H1 (cell line): ENCODE data around the gene GRK5. TPM values are rescaled to one million over a fixed set of nuclear protein-coding genes. Genes with fewer than 3 reads are reported as not detected.

Source experiments
- CTCF ChIA-PET: fragments of 300-600 bp; sonication (Branson Sonifier 250); formaldehyde crosslinking; loops from one replicate; lab custom pipeline; 2021; ENCODE audit not compliant: partially characterized antibody; lab: Charles Lee
- POLR2A ChIA-PET: fragments of 300-600 bp; sonication (Branson Sonifier 250); formaldehyde crosslinking; loops from one replicate; lab custom pipeline; 2021; ENCODE audit warnings: inconsistent platforms; ENCODE audit not compliant: partially characterized antibody; lab: Charles Lee
- DNase-seq, 2 experiments: peaks; one replicate each; pipeline versions ENCODE4 v3.0.0 to v3.0.0-alpha.2; 2010 to 2022; ENCODE audit warnings: low spot score in 2 of 2, low read depth in 1 of 2, mixed read lengths in 1 of 2
- FAIRE-seq: peaks from 2 replicates; lab custom pipeline; 2011; peaks lifted over from hg19 to GRCh38; lab: Jason Lieb, UNC
- H2AFZ ChIP-seq: 2 replicates; pipeline ENCODE4 v1.8.1; 2012; ENCODE audit warnings: low read length, inconsistent platforms
- H2AK5ac ChIP-seq: 2 replicates; pipeline ENCODE4 v1.6.1; 2013; ENCODE audit warnings: low read depth, low read length
- H2BK120ac ChIP-seq: replicated peaks from 2 replicates; pipeline ENCODE3; 2013; ENCODE audit warnings: low read depth, low read length, inconsistent platforms
- H2BK12ac ChIP-seq: 2 replicates; pipeline ENCODE4 v1.6.1; 2013; ENCODE audit warnings: low read depth, low read length
- H2BK15ac ChIP-seq: 2 replicates; pipeline ENCODE4 v1.6.1; 2013; ENCODE audit warnings: low read length
- H2BK20ac ChIP-seq: 2 replicates; pipeline ENCODE4 v1.6.1; 2013; ENCODE audit warnings: low read length
- H2BK5ac ChIP-seq: 2 replicates; pipeline ENCODE4 v1.6.1; 2013; ENCODE audit warnings: low read depth, low read length
- H3K14ac ChIP-seq: 2 replicates; pipeline ENCODE4 v1.6.1; 2013; ENCODE audit warnings: inconsistent platforms; ENCODE audit not compliant: insufficient read length
- H3K18ac ChIP-seq: 2 replicates; pipeline ENCODE4 v1.6.1; 2013; ENCODE audit warnings: low read length; ENCODE audit errors: extremely low read depth
- H3K23ac ChIP-seq: 2 replicates; pipeline ENCODE4 v1.6.1; 2013; ENCODE audit warnings: inconsistent platforms; ENCODE audit not compliant: insufficient read length
- H3K23me2 ChIP-seq: 2 replicates; pipeline ENCODE4 v1.6.1; 2013; ENCODE audit warnings: low read depth, low read length
- H3K27ac ChIP-seq: 2 replicates; pipeline ENCODE4 v1.6.1; 2011; ENCODE audit warnings: low read depth, low read length, inconsistent platforms
- H3K27me3 ChIP-seq, 4 experiments: replicated peaks in 1 of 4; 1 replicate in 1 of 4; 2 replicates in 3 of 4; pipeline versions ENCODE4 v1.6.1 to v1.8.1; 2011 to 2013; ENCODE audit warnings: low read length in 3 of 4, mild to moderate bottlenecking in 3 of 4, inconsistent platforms in 2 of 4, mixed read lengths in 2 of 4, moderate library complexity in 1 of 4; ENCODE audit not compliant: control insufficient read depth in 3 of 4, insufficient read depth in 3 of 4; ENCODE audit errors: extremely low read depth in 1 of 4
- H3K36me3 ChIP-seq, 4 experiments: 2 replicates each; pipeline versions ENCODE4 v1.6.1 to v1.8.1; 2011 to 2013; ENCODE audit warnings: mild to moderate bottlenecking in 4 of 4, low read length in 3 of 4, moderate library complexity in 2 of 4, control low read depth in 1 of 4, inconsistent platforms in 1 of 4; ENCODE audit not compliant: insufficient read depth in 4 of 4, control insufficient read depth in 2 of 4
- H3K4ac ChIP-seq: replicated peaks from 2 replicates; pipeline ENCODE3; 2013; ENCODE audit warnings: low read length, low read depth, mixed read lengths, inconsistent platforms; ENCODE audit not compliant: insufficient read length
- H3K4me1 ChIP-seq, 4 experiments: replicated peaks in 1 of 4; 1 replicate in 1 of 4; 2 replicates in 3 of 4; pipeline versions ENCODE4 v1.6.1 to v1.8.1; 2011 to 2013; ENCODE audit warnings: low read length in 3 of 4, inconsistent platforms in 2 of 4, mixed read lengths in 1 of 4; ENCODE audit not compliant: insufficient read depth in 4 of 4, control insufficient read depth in 3 of 4
- H3K4me2 ChIP-seq, 2 experiments: 2 replicates each; pipeline versions ENCODE4 v1.6.1 to v1.8.1; 2011 to 2013; ENCODE audit warnings: low read depth in 2 of 2, low read length in 2 of 2, control low read depth in 1 of 2, inconsistent platforms in 1 of 2, mild to moderate bottlenecking in 1 of 2; ENCODE audit not compliant: insufficient read depth in 1 of 2
- H3K4me3 ChIP-seq, 4 experiments: fragments of 200-600, 300-600 bp in 1 of 4; sonication (generic), shearing (Covaris generic), sonication (Bioruptor Twin) in 1 of 4; 2 replicates each; pipeline versions ENCODE4 v1.5.1 to v1.8.1; 2011 to 2016; ENCODE audit warnings: low read length in 4 of 4, low read depth in 3 of 4, control low read depth in 2 of 4, inconsistent platforms in 2 of 4, mild to moderate bottlenecking in 2 of 4, mixed read lengths in 1 of 4, moderate library complexity in 1 of 4; ENCODE audit not compliant: insufficient read depth in 2 of 4; ENCODE audit errors: extremely low read depth in 1 of 4
- H3K56ac ChIP-seq: replicated peaks from 2 replicates; pipeline ENCODE3; 2013; ENCODE audit warnings: low read depth, mild to moderate bottlenecking, mixed read lengths, low read length, inconsistent platforms; ENCODE audit not compliant: insufficient read length
- H3K79me1 ChIP-seq: 2 replicates; pipeline ENCODE4 v1.6.1; 2013; ENCODE audit warnings: low read depth, low read length, control low read depth
- H3K79me2 ChIP-seq, 2 experiments: 2 replicates each; pipeline versions ENCODE4 v1.6.1 to v1.8.1; 2012 to 2013; ENCODE audit warnings: low read length in 2 of 2, mild to moderate bottlenecking in 2 of 2, inconsistent platforms in 1 of 2; ENCODE audit not compliant: insufficient read depth in 2 of 2, control insufficient read depth in 1 of 2
- H3K9ac ChIP-seq, 4 experiments: replicated peaks in 1 of 4; 1 replicate in 1 of 4; 2 replicates in 3 of 4; pipeline versions ENCODE4 v1.6.1 to v1.8.1; 2011 to 2013; ENCODE audit warnings: low read depth in 3 of 4, low read length in 3 of 4, control low read depth in 2 of 4, mild to moderate bottlenecking in 2 of 4, moderate library complexity in 2 of 4, inconsistent platforms in 1 of 4; ENCODE audit errors: extremely low read depth in 1 of 4
- H3K9me3 ChIP-seq, 2 experiments: 2 replicates each; pipeline versions ENCODE4 v1.6.1 to v1.8.1; 2012 to 2013; ENCODE audit warnings: mild to moderate bottlenecking in 2 of 2, moderate library complexity in 2 of 2, control low read depth in 1 of 2, inconsistent platforms in 1 of 2, low read depth in 1 of 2, low read length in 1 of 2, mixed read lengths in 1 of 2; ENCODE audit not compliant: insufficient read depth in 2 of 2
- H4K20me1 ChIP-seq, 2 experiments: replicated peaks in 1 of 2; 2 replicates each; pipeline versions ENCODE3 to v1.8.1; 2011 to 2013; ENCODE audit warnings: inconsistent platforms in 2 of 2, low read length in 2 of 2, mild to moderate bottlenecking in 1 of 2; ENCODE audit not compliant: insufficient read depth in 2 of 2, control insufficient read depth in 1 of 2
- H4K5ac ChIP-seq: 2 replicates; pipeline ENCODE4 v1.6.1; 2013; ENCODE audit warnings: low read length, low read depth, mixed read lengths, inconsistent platforms; ENCODE audit not compliant: insufficient read length
- H4K8ac ChIP-seq: 2 replicates; pipeline ENCODE4 v1.8.0; 2013; ENCODE audit warnings: mild to moderate bottlenecking, moderate library complexity, low read length, inconsistent platforms; ENCODE audit not compliant: insufficient read depth; ENCODE audit errors: extremely low read depth
- H4K91ac ChIP-seq: replicated peaks from 2 replicates; pipeline ENCODE3; 2013; ENCODE audit warnings: low read length, mixed read lengths, inconsistent platforms; ENCODE audit not compliant: insufficient read length
- EZH2 ChIP-seq: fragments of 200-600 bp; sonication (generic); IDR thresholded peaks from 2 replicates; pipeline ENCODE4 v1.7.1; 2012; ENCODE audit warnings: low read depth, mild to moderate bottlenecking, moderate library complexity, low read length, inconsistent platforms; ENCODE audit not compliant: severe bottlenecking
- POLR2A ChIP-seq, 2 experiments: IDR thresholded peaks; 1 replicate in 1 of 2; 2 replicates in 1 of 2; pipeline ENCODE4 v1.6.1; 2011; ENCODE audit warnings: low read depth in 2 of 2, low read length in 2 of 2, mild to moderate bottlenecking in 2 of 2; ENCODE audit errors: control extremely low read depth in 1 of 2
- POLR2AphosphoS5 ChIP-seq: IDR thresholded peaks from 2 replicates; pipeline ENCODE4 v1.6.1; 2011; ENCODE audit warnings: low read depth, low read length
- WGBS, 2 experiments: shearing (Covaris generic) in 1 of 2; methylation state at CpG; one replicate each; pipeline versions ENCODE4 v1.1.6 to v1.1.7; 2013 to 2015; ENCODE audit warnings: low lambda C conversion rate in 2 of 2, mixed read lengths in 2 of 2, inconsistent platforms in 1 of 2, low coverage in 1 of 2, missing lambda C conversion rate in 1 of 2; ENCODE audit not compliant: insufficient replicate concordance in 2 of 2, insufficient coverage in 1 of 2, insufficient read length in 1 of 2; ENCODE audit errors: extremely low coverage in 1 of 2, missing lambda C conversion rate in 1 of 2; 5-methylcytosine and 5-hydroxymethylcytosine counted together
- polyA plus RNA-seq, 7 experiments: library from polyadenylated mRNA; depleted of rRNA in 3 of 7; stranded (reverse) in 5 of 7; unstranded in 2 of 7; fragments of >200 nt in 5 of 7; fragments of 200-250 nt in 2 of 7; gene quantifications; 1 replicate in 5 of 7; 2 replicates in 1 of 7; 4 replicates in 1 of 7; pipeline versions ENCODE4 v1.2.1 to v1.2.3, GENCODE V29; 2011 to 2013; ENCODE audit warnings: missing spikeins in 2 of 7, mixed read lengths in 2 of 7
- total RNA-seq: library from RNA; stranded (reverse); fragmentation: NEBNext Ultra II Directional; extraction: Animal tissue kit (Norgen Biotek cat#: 25700); gene quantifications from 2 replicates; pipeline ENCODE4 v1.2.1, GENCODE V29; 2021

Gene GRK5
- total and polyA plus RNA-seq, 2 of the 8 experiments (the other 6 are each of a cell fraction or from before 2014, with no cell fraction given), result 0.54 to 2.5 TPM

GRCh38 chr10:119166564-119166963 is 40.8 kb upstream of the GRK5 start:
- no peak for FAIRE-seq

More at GRCh38 chr10:119166564-119166963, 40.8 kb upstream of the GRK5 start:
- H3K23me2 ChIP-seq, result peaks cover 10% of the 10 kb centered on the region
- no peak overlapping the region for H3K18ac ChIP-seq
- no peak overlapping the region for H4K5ac ChIP-seq
- no peak overlapping the region for H2BK20ac ChIP-seq
- H2BK5ac ChIP-seq, result no peak overlapping the region
- H3K4ac ChIP-seq, result no peak overlapping the region
- peaks cover 0 to 5% (median 0%) of the 10 kb centered on the region in 4 experiments; a peak in 2 of 7 replicates for H3K4me1 ChIP-seq
- peak overlapping the region in 1 of 2 experiments; percentile 87; a peak in 2 of 4 replicates for H3K4me2 ChIP-seq
- H4K8ac ChIP-seq, result no peak overlapping the region; the same call in 1 of the 2 replicates
- no peak overlapping the region for H2BK120ac ChIP-seq
- no peak for DNase-seq
- H4K91ac ChIP-seq, result no peak overlapping the region
- 75% methylated on average over 8 of the region's 8 CpGs; no CpG with 5 or more reads in 1 of the 2 experiments for WGBS, 2 experiments
- H2AK5ac ChIP-seq, result no peak overlapping the region
- peaks cover 18 to 41% (median 29%) of the 10 kb centered on the region in 4 experiments for H3K36me3 ChIP-seq
- no peak overlapping the region for H2AFZ ChIP-seq
- no peaks in the 10 kb centered on the region; a peak in 1 of 4 replicates for H3K9me3 ChIP-seq
- POLR2A ChIA-PET, result interaction anchor here (0.6 kb wide), 1 partner anchor 19 kb away, joined by 3 read pairs; no protein-coding TSS in a partner anchor
- H3K79me1 ChIP-seq, result no peaks in the 10 kb centered on the region
- H3K23ac ChIP-seq, result no peak overlapping the region
- H3K27ac ChIP-seq, result no peak overlapping the region
- H2BK12ac ChIP-seq, result no peak overlapping the region
- no peak overlapping the region for H3K9ac ChIP-seq
- TF ChIP-seq EZH2, result no peak
- no peak for TF ChIP-seq POLR2A (IDR thresholded peaks at IDR 0.05; ENCODE audit: control extremely low read depth in 1 of 2, low read depth in 2 of 2, low read length in 2 of 2)
- TF ChIP-seq POLR2AphosphoS5, result 0 out of 2 replicates have a peak, but pooled peaks have one; percentile 40
- no peak overlapping the region; a peak in 2 of 8 replicates for H3K4me3 ChIP-seq
- H2BK15ac ChIP-seq, result no peak overlapping the region
- H4K20me1 ChIP-seq, result no peaks in the 10 kb centered on the region
- H3K56ac ChIP-seq, result no peak overlapping the region
- H3K27me3 ChIP-seq, result no peaks in the 10 kb centered on the region; a peak in 2 of 7 replicates
- no peaks in the 10 kb centered on the region for H3K79me2 ChIP-seq
- CTCF ChIA-PET, result no interaction called here
- no peak overlapping the region for H3K14ac ChIP-seq
